ENCODE results near the gene ERC2. TPM values are rescaled to one million over a fixed set of nuclear protein-coding genes. Genes with fewer than 3 reads are reported as not detected.

Gene ERC2
- total RNA-seq, 1 donor from 2014 or later, result under 0.01 TPM

DNA sequence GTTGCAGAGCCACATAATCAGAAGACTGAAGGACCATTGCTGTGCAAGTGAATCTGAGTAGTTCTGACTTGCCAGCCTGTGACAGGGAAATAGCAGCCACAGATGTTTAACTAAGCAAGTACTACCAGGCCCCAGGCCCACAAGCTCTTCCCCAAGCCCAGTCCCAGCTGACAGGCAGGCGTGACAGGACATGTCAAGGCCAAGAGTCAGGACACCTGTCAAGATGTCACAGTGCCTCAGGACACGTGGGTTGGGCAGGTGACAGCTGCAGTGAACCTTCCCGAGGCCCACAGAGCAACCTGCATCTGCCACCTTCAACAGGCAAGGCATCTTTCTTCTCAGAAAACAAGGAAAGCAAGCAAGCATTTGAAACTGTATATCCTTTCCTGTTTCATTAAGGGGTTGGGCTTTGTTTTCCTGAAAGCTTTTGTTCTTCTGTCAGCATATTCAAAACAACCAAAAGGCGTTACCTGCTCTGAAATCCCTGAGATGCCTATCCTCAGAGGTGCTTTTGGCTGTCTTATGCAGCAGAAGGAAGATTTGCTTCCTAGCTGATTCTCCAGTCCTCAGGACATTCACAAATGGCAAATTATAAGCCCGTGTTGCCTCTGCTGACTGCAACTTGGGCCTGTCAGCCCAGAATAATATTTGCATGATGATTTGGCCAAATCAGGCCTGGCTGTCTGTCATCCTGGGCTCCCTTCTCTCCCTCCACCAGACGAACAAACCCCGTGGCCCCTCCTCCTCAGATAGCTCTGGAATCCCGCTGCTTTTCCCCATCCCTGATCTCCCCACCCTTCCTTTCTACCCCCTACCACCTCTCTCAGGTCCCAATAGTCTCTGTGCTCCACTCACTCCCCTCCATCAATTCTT, 809.3 kb downstream of the ERC2 start:
- peak; percentile 21 for DNase-seq (ENCODE audit: low read depth)

GRCh38 chr3:55658270-55658669, 810.0 kb downstream of the ERC2 start:
- TF ChIP-seq, protein P1, sequence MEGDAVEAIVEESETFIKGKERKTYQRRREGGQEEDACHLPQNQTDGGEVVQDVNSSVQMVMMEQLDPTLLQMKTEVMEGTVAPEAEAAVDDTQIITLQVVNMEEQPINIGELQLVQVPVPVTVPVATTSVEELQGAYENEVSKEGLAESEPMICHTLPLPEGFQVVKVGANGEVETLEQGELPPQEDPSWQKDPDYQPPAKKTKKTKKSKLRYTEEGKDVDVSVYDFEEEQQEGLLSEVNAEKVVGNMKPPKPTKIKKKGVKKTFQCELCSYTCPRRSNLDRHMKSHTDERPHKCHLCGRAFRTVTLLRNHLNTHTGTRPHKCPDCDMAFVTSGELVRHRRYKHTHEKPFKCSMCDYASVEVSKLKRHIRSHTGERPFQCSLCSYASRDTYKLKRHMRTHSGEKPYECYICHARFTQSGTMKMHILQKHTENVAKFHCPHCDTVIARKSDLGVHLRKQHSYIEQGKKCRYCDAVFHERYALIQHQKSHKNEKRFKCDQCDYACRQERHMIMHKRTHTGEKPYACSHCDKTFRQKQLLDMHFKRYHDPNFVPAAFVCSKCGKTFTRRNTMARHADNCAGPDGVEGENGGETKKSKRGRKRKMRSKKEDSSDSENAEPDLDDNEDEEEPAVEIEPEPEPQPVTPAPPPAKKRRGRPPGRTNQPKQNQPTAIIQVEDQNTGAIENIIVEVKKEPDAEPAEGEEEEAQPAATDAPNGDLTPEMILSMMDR (IDR thresholded peaks at IDR 0.05; ENCODE audit: insufficient read depth, low read length, severe bottlenecking), result no peak
- Histone ChIP-seq H3K27me3 (ENCODE audit: control insufficient read depth, insufficient read depth, low read length) (no peaks in the 10 kb centered on the region), H3K4me3 (ENCODE audit: low read depth, low read length) (no peak overlapping the region), H3K36me3 (ENCODE audit: control insufficient read depth, insufficient read depth, low read length) (no peaks in the 10 kb centered on the region)
- no peak for DNase-seq (ENCODE audit: low read depth)
- FAIRE-seq, result no peak

More for the DNA sequence above, 809.3 kb downstream of the ERC2 start:
- TF ChIP-seq, protein P1 (IDR thresholded peaks at IDR 0.05; ENCODE audit: insufficient read depth, low read length, severe bottlenecking), result no peak
- Histone ChIP-seq H3K27me3 (ENCODE audit: control insufficient read depth, insufficient read depth, low read length) (no peaks in the 10 kb centered on the region), H3K36me3 (ENCODE audit: control insufficient read depth, insufficient read depth, low read length) (no peaks in the 10 kb centered on the region), H3K4me3 (ENCODE audit: low read depth, low read length) (no peak overlapping the region)
- no peak for FAIRE-seq

DNA sequence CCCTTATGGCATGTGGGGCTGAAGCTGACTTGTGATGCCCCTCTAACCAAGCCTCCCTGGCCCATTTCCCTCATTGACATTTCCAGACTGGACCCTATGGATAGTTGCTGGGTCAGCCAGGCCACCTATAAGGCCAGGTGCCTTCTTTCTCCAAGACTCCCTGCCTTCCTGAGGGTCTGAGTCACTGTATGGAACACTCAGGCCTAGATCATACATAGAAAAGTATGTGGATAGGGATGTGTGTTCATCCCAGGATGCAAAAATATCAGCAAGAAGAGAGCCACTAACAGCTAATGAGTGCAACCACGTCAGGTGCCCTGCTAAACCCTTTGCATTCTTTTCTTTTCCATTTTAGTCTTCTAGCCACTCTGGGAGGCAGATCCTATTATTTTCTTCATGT, 812.7 kb downstream of the ERC2 start:
- Histone ChIP-seq H3K27me3 (ENCODE audit: control insufficient read depth, insufficient read depth, low read length) (no peaks in the 10 kb centered on the region), H3K36me3 (ENCODE audit: control insufficient read depth, insufficient read depth, low read length) (no peaks in the 10 kb centered on the region), H3K4me3 (ENCODE audit: low read depth, low read length) (no peak overlapping the region)
- TF ChIP-seq, protein P1 (IDR thresholded peaks at IDR 0.05; ENCODE audit: insufficient read depth, low read length, severe bottlenecking), result no peak
- DNase-seq (ENCODE audit: low read depth) (peak; percentile 36), FAIRE-seq (no peak)

DNA sequence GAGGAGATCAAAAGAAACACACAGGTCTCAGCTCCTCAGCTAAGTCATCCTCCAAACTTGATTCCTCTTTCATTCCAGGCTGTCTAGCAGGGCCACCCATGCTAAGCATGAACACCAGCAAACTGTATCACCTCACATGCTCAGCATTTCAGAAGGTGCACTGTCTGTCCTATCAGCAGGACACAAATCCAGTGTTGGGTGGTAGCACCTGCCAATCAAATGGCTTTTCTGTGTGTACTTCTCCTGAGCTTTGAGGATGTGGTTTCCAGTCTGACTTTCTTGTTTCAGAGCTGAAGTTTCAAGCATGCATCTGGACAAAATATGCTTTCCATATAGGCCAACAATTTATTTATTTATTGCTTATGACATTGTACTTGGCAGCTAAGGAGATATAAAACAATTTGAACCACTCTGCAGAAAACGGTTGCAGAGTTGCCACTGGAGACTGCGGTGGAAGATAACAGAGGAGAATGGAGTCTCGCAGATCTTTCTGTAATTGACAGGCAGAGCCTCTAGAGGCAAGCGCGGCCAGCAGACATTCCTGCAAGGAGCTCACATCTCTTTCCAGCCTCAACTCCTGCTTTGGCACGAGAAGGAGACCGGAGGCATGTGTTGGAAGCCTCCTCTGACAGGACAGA, 814.0 kb downstream of the ERC2 start:
- H3K27me3 ChIP-seq (ENCODE audit: control insufficient read depth, insufficient read depth, low read length), result no peaks in the 10 kb centered on the region
- no peaks in the 10 kb centered on the region for H3K36me3 ChIP-seq (ENCODE audit: control insufficient read depth, insufficient read depth, low read length)
- TF ChIP-seq, protein P1 (IDR thresholded peaks at IDR 0.05; ENCODE audit: insufficient read depth, low read length, severe bottlenecking), result no peak
- no peak for DNase-seq (ENCODE audit: low read depth)
- no peak overlapping the region for H3K4me3 ChIP-seq (ENCODE audit: low read depth, low read length)
- FAIRE-seq, result peak; percentile 18

DNA sequence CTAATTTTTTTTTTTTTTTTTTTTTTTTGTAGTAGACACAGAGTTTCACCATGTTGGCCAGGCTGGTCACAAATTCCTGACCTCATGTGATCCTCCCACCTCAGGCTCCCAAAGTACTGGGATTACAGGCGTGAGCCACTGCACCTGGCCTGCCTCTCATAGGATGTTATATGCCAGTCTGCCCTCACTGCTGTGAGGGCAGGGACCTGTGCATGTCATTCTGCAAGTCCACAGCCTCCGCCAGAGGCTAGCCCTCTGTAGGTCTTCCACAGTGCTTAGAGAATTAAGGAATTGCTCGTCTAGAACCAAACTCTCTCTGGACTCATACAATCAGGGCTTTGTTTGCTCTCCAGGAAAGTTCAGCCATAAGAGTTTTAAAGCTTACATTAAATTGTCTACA, 817.3 kb downstream of the ERC2 start:
- Histone ChIP-seq H3K4me3 (ENCODE audit: low read depth, low read length) (no peak overlapping the region), H3K36me3 (ENCODE audit: control insufficient read depth, insufficient read depth, low read length) (no peaks in the 10 kb centered on the region), H3K27me3 (ENCODE audit: control insufficient read depth, insufficient read depth, low read length) (no peaks in the 10 kb centered on the region)
- FAIRE-seq, result no peak
- no peak for DNase-seq (ENCODE audit: low read depth)
- TF ChIP-seq, protein P1 (IDR thresholded peaks at IDR 0.05; ENCODE audit: insufficient read depth, low read length, severe bottlenecking), result no peak
